Inflammatory macrophage (primary cell): Measurements from ENCODE around the gene RAD23B.

ENCODE experiments used
- DNase-seq, 2 donors: peaks; one replicate each; pipeline ENCODE4 v3.0.0-alpha.2; 2020 to 2022

Gene RAD23B

GRCh38 chr9:107269254-107269653, 13.8 kb upstream of the RAD23B start:
- no peak for DNase-seq

- no peak for DNase-seq
These were observed 13.4 kb upstream of the RAD23B start for GRCh38 chr9:107269681-107270080.

DNA sequence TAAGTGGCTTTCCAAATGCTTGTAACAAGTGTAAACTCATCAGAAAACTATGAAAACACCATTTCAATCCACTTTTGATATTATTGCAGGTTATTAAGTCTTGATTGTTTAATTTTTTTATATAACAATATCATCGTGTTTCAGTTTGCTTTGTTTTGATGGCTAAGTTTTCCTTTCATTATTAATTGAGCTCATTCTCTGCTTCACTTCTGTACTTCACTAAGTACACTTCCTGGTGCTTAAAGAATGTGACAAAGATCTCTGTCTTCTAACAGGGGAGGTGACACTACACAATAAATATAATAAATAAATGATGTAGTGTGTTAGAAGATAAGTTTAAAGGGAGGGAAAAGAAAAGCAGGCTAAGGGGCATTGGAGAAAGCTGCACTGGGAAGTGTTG, 13.0 kb upstream of the RAD23B start:
- DNase-seq, result no peak

GRCh38 chr9:107270580-107270979, 12.5 kb upstream of the RAD23B start:
- DNase-seq, result no peak

DNA sequence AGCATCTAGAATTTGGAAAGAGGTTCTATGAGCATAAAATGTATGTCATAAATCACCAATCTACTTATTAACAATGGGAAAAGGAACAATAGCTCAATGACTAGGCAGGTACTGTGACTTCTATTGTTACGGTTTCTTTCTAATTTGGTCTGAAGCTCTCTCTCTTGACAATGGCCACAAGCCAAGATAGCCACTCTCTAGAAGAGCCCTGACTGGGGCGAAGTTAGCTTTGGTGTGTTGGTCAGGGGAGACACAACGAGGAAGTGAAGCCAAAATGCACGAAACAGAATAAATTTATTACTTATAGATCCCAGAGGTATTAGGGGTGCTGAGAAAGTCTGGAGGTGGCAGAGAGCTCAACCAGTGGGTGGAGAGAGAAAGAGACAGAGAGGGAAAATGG, 9.4 kb upstream of the RAD23B start:
- no peak for DNase-seq

- no peak for DNase-seq
These were observed 9.0 kb upstream of the RAD23B start for GRCh38 chr9:107274096-107274495.

- no peak for DNase-seq
These were observed 8.1 kb upstream of the RAD23B start for GRCh38 chr9:107274953-107275422.

DNA sequence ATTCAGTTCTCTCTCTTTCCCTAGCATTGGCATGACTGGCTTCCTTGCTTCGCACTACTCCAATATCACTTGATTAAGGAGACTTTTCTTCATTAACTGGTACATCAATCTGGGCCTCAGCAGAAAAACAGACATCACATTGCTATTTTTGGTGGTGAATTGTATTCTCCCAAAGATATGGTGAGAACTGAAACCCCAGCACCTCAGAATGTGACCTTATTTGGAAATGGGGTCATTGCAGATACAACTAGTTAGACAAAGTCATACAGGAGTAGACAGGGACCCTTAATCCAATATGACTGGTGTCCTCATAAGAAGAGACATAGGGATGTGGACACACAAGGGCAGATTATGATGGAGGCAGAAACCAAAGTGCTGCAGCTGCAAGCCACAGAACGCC, 7.5 kb upstream of the RAD23B start:
- no peak for DNase-seq

DNA sequence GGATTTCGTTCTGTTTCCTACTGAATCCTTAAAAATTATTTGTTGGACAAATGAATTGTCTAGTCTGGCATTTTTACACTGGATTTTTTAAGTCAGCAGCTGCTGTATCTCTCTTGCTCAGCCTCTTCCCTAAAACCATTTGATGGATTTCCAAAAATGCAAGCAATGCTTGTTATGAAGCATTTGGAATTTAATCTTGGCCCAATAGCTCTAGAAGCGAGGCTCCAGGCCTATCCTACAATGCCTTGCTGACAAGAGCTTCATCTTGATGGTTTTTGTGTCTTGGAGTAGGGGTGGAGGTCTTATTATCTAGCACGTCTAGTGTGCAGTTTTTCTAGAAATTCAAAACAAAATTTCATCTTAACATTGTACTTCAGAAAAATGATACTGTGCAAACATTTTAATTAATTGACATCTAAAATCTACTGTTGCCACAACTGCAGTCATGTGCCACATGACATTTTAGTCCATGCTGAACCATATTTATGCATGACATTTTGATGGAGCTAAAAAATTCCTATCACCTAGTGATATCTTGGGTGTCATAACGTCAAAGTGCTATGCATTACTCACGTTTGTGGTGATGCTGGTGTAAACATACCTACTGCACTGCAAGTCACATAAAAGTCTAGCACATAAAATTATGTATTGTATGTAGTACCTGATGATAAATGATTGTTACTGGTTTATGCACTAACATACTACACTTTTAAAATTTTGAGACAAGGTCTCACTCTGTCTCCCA, 5.9 kb upstream of the RAD23B start:
- DNase-seq, result no peak

GRCh38 chr9:107277801-107278200, 5.3 kb upstream of the RAD23B start:
- DNase-seq, result no peak

- DNase-seq, result peak; percentile 77 to 93
These were observed 4.0 kb upstream of the RAD23B start for GRCh38 chr9:107279086-107279485.

- peak; percentile 37 to 42 for DNase-seq
These were observed 2.5 kb upstream of the RAD23B start for GRCh38 chr9:107280543-107280942.

- no peak for DNase-seq
These were observed 1.9 kb upstream of the RAD23B start for GRCh38 chr9:107281184-107281583.

GRCh38 chr9:107281922-107282667, 984 bp upstream of the RAD23B start:
- DNase-seq, result peak in 1 of 2 donors; percentile 21

GRCh38 chr9:107283623-107284616, 841 bp downstream of the RAD23B start:
- peak; percentile 77 to 86 for DNase-seq

DNA sequence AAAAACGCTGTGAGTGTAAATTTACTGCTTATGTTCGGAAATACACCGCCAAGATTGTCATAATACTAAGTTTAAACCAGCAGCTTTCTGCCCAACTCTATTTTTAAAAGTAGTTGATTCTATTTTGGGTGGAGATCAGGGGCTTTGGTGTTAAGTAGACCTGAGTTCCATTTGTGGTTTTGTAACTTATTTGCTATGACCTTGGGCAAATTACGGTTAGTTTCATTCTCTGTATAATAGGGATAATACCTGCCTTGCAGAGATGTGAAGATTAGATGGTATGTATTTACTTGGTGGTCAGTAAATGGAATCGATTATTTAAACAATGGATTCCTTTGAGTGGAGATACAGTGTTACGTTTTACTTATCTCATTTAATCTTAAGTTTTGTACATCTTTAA, 1.6 kb downstream of the RAD23B start:
- no peak for DNase-seq

GRCh38 chr9:107285286-107285685, 2.2 kb downstream of the RAD23B start:
- DNase-seq, result no peak

- no peak for DNase-seq
These were observed 3.0 kb downstream of the RAD23B start for GRCh38 chr9:107286057-107286456.

- no peak for DNase-seq
These were observed 5.6 kb downstream of the RAD23B start for GRCh38 chr9:107288701-107289100.

DNA sequence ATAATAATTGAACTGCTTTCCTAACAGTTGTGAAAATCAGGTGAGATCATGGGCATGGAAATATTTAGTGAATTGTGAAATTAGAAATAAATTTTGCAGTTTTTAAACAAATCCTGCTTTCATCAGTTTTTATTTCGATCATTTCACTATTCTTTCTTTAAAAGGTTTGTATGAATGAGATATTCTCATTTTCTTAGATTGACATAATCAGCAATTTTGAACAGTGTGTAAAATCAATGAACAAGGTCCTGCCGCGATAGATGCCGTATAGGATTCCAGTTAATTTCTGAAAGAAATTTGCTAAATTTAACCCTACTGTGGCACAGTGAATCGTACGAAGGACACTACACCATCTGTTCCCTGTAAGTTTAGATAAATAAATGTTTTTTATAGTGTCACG, 7.5 kb downstream of the RAD23B start:
- DNase-seq, result no peak

DNA sequence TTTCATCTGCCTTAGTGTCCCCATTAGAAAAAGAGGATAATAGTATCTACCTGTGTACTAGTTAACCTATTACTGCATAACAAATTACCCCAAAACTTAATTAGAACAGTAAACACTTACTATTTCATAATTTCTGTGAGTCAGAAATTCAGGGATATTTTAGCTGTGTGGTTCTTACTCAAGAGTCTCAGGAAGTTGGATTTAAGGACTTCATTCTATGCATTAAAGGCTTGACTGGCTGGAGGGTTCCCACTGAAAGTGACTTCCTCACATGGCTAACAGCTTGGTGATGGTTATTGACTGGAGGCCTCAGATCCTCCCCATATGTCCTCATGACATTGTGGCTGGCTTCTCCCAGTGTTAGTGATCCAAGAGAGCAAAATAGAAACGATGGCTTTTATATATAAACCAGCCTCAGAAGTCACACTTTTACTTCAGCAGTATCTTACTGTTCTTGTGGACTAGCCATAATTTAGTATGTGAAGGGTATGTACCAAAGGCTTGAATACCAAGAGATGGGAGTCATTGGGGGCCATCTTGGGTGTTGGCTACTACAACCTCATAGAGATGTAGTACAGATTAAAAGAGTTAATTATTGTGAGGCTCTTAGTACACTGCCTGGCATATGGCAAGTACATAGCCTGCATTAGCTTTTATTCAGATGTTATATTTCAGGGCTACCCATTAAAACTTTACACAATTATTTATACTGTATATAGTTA, 9.9 kb downstream of the RAD23B start:
- DNase-seq, result peak; percentile 52 to 78

- DNase-seq, result no peak
These were observed 10.5 kb downstream of the RAD23B start for GRCh38 chr9:107293543-107294085.
